ENCODE measurements around the gene ARHGAP1.

Gene ARHGAP1

GRCh38 chr11:46726206-46726862, 25.9 kb upstream of the ARHGAP1 start:
- no peaks in the 10 kb centered on the region for H3K9me3 ChIP-seq (ENCODE audit: low read depth, low read length)
- TF ChIP-seq EZH2 (IDR thresholded peaks at IDR 0.05) (no peak), POLR2AphosphoS5 (IDR thresholded peaks at IDR 0.05; ENCODE audit: borderline replicate concordance, low read depth, low read length) (no peak), FOXP2 (optimal IDR thresholded peaks at IDR 0.05; ENCODE audit: control extremely low read depth, extremely low read length, insufficient read depth) (no peak)
- no peak overlapping the region for H3K4me3 ChIP-seq
- no peaks in the 10 kb centered on the region for H3K36me3 ChIP-seq (ENCODE audit: insufficient read depth, low read length)
- DNase-seq (ENCODE audit: low read depth, low spot score): no peak
- no peak overlapping the region for H3K27ac ChIP-seq
- no peak overlapping the region for H3K9ac ChIP-seq (ENCODE audit: insufficient read length)

- no peaks in the 10 kb centered on the region for H3K9me3 ChIP-seq (ENCODE audit: low read depth, low read length)
- H3K4me3 ChIP-seq: no peak overlapping the region
- no peak for TF ChIP-seq EZH2 (IDR thresholded peaks at IDR 0.05)
- no peak for TF ChIP-seq FOXP2 (optimal IDR thresholded peaks at IDR 0.05; ENCODE audit: control extremely low read depth, extremely low read length, insufficient read depth)
- no peak for TF ChIP-seq POLR2AphosphoS5 (IDR thresholded peaks at IDR 0.05; ENCODE audit: borderline replicate concordance, low read depth, low read length)
- no peaks in the 10 kb centered on the region for H3K36me3 ChIP-seq (ENCODE audit: insufficient read depth, low read length)
- DNase-seq (ENCODE audit: low read depth, low spot score): no peak
- H3K27ac ChIP-seq: no peak overlapping the region
- no peak overlapping the region for H3K9ac ChIP-seq (ENCODE audit: insufficient read length)
Observed at GRCh38 chr11:46725338-46726205, 25.2 kb upstream of the ARHGAP1 start.

GRCh38 chr11:46724088-46724487, 23.7 kb upstream of the ARHGAP1 start:
- Histone ChIP-seq H3K27ac (no peak overlapping the region), H3K9ac (ENCODE audit: insufficient read length) (no peak overlapping the region), H3K36me3 (ENCODE audit: insufficient read depth, low read length) (no peaks in the 10 kb centered on the region), H3K9me3 (ENCODE audit: low read depth, low read length) (no peaks in the 10 kb centered on the region), H3K4me3 (no peak overlapping the region)
- no peak for DNase-seq (ENCODE audit: low read depth, low spot score)
- TF ChIP-seq POLR2AphosphoS5 (IDR thresholded peaks at IDR 0.05; ENCODE audit: borderline replicate concordance, low read depth, low read length): no peak
- TF ChIP-seq EZH2 (IDR thresholded peaks at IDR 0.05): no peak

- TF ChIP-seq POLR2AphosphoS5 (IDR thresholded peaks at IDR 0.05; ENCODE audit: borderline replicate concordance, low read depth, low read length) (no peak), EZH2 (IDR thresholded peaks at IDR 0.05) (no peak), FOXP2 (optimal IDR thresholded peaks at IDR 0.05; ENCODE audit: control extremely low read depth, extremely low read length, insufficient read depth) (no peak)
- DNase-seq (ENCODE audit: low read depth, low spot score): no peak
- Histone ChIP-seq H3K9me3 (ENCODE audit: low read depth, low read length) (no peaks in the 10 kb centered on the region), H3K27ac (no peak overlapping the region), H3K4me3 (no peak overlapping the region), H3K36me3 (ENCODE audit: insufficient read depth, low read length) (no peaks in the 10 kb centered on the region), H3K9ac (ENCODE audit: insufficient read length) (no peak overlapping the region)
Observed at GRCh38 chr11:46723359-46723680, 22.9 kb upstream of the ARHGAP1 start.

- DNase-seq (ENCODE audit: low read depth, low spot score): no peak
- Histone ChIP-seq H3K27ac (no peak overlapping the region), H3K36me3 (ENCODE audit: insufficient read depth, low read length) (no peaks in the 10 kb centered on the region), H3K9me3 (ENCODE audit: low read depth, low read length) (no peaks in the 10 kb centered on the region), H3K4me3 (no peak overlapping the region), H3K9ac (ENCODE audit: insufficient read length) (no peak overlapping the region)
- TF ChIP-seq POLR2AphosphoS5 (IDR thresholded peaks at IDR 0.05; ENCODE audit: borderline replicate concordance, low read depth, low read length) (no peak), EZH2 (IDR thresholded peaks at IDR 0.05) (no peak), FOXP2 (optimal IDR thresholded peaks at IDR 0.05; ENCODE audit: control extremely low read depth, extremely low read length, insufficient read depth) (no peak)
Observed at GRCh38 chr11:46722566-46723358, 22.3 kb upstream of the ARHGAP1 start.

- TF ChIP-seq POLR2AphosphoS5 (IDR thresholded peaks at IDR 0.05; ENCODE audit: borderline replicate concordance, low read depth, low read length) (no peak), EZH2 (IDR thresholded peaks at IDR 0.05) (no peak)
- Histone ChIP-seq H3K4me3 (no peak overlapping the region), H3K27ac (no peak overlapping the region)
Observed at GRCh38 chr11:46721286-46721685, 20.9 kb upstream of the ARHGAP1 start.

GRCh38 chr11:46719543-46720218, 19.3 kb upstream of the ARHGAP1 start:
- TF ChIP-seq FOXP2 (optimal IDR thresholded peaks at IDR 0.05; ENCODE audit: control extremely low read depth, extremely low read length, insufficient read depth): no peak
- no peak for TF ChIP-seq POLR2AphosphoS5 (IDR thresholded peaks at IDR 0.05; ENCODE audit: borderline replicate concordance, low read depth, low read length)
- no peak for TF ChIP-seq EZH2 (IDR thresholded peaks at IDR 0.05)
- no peaks in the 10 kb centered on the region for H3K36me3 ChIP-seq (ENCODE audit: insufficient read depth, low read length)
- H3K27ac ChIP-seq: no peak overlapping the region
- H3K4me3 ChIP-seq: no peak overlapping the region
- DNase-seq (ENCODE audit: low read depth, low spot score): no peak
- H3K9me3 ChIP-seq (ENCODE audit: low read depth, low read length): no peaks in the 10 kb centered on the region
- no peak overlapping the region for H3K9ac ChIP-seq (ENCODE audit: insufficient read length)

More at GRCh38 chr11:46721286-46721685, 20.9 kb upstream of the ARHGAP1 start:
- Histone ChIP-seq H3K9ac (ENCODE audit: insufficient read length) (no peak overlapping the region), H3K36me3 (ENCODE audit: insufficient read depth, low read length) (no peaks in the 10 kb centered on the region), H3K9me3 (ENCODE audit: low read depth, low read length) (no peaks in the 10 kb centered on the region)
- no peak for DNase-seq (ENCODE audit: low read depth, low spot score)

- H3K9me3 ChIP-seq (ENCODE audit: low read depth, low read length): no peaks in the 10 kb centered on the region
- no peaks in the 10 kb centered on the region for H3K36me3 ChIP-seq (ENCODE audit: insufficient read depth, low read length)
- H3K4me3 ChIP-seq: no peak within 1 kb of the TSS
- TF ChIP-seq EZH2 (IDR thresholded peaks at IDR 0.05) (no peak), FOXP2 (optimal IDR thresholded peaks at IDR 0.05; ENCODE audit: control extremely low read depth, extremely low read length, insufficient read depth) (no peak), POLR2AphosphoS5 (IDR thresholded peaks at IDR 0.05; ENCODE audit: borderline replicate concordance, low read depth, low read length) (no peak)
- H3K9ac ChIP-seq (ENCODE audit: insufficient read length): no peak within 1 kb of the TSS
- H3K27ac ChIP-seq: no peak within 1 kb of the TSS
- DNase-seq (ENCODE audit: low read depth, low spot score): no peak
Observed at GRCh38 chr11:46719048-46719542, 18.7 kb upstream of the ARHGAP1 start, which contains the start of gene F2. F2 (plus strand) TSS chr11:46719213; CDS start chr11:46719236, 23 bp downstream.

Data from SK-N-MC (cell line).